Measurements from ENCODE around the gene AEBP1.

Gene AEBP1

GRCh38 chr7:44136731-44137130, 32.6 kb downstream of the AEBP1 start:
- TF ChIP-seq MAX (IDR thresholded peaks at IDR 0.05; ENCODE audit: low read depth, low read length) (no peak), POLR2A (IDR thresholded peaks at IDR 0.05; ENCODE audit: extremely low read depth, insufficient read length) (no peak), MYC (IDR thresholded peaks at IDR 0.05; ENCODE audit: low read depth, low read length) (no peak), CTCF (IDR thresholded peaks at IDR 0.05; ENCODE audit: low read depth, low read length) (no peak)
- H3K4me3 ChIP-seq (ENCODE audit: low read depth, low read length), result no peak overlapping the region
- DNase-seq (ENCODE audit: low read depth), result no peak

DNA sequence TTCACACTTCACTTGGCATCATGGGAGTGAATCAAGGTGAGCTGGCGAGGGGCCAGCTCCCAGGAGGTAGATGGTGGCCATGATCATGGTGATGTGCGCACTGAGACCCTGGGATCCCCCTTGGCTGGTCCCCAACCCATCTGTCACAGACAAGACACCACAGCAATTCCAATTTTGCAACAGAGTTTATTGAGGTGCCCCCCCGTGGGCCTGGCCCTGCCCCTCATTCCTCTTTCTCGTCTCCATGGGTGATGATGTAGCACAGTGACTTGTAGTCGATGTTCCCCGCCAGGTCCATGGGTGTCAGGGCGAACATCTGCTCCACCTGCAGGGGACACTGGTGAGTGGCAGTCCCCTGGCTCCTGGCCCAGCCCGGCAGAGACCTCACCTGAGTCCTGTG, 34.6 kb downstream of the AEBP1 start:
- DNase-seq (ENCODE audit: low read depth), result no peak
- H3K4me3 ChIP-seq (ENCODE audit: low read depth, low read length), result no peak overlapping the region
- TF ChIP-seq POLR2A (IDR thresholded peaks at IDR 0.05; ENCODE audit: extremely low read depth, insufficient read length) (no peak), CTCF (IDR thresholded peaks at IDR 0.05; ENCODE audit: low read depth, low read length) (no peak), MYC (IDR thresholded peaks at IDR 0.05; ENCODE audit: low read depth, low read length) (no peak)

DNA sequence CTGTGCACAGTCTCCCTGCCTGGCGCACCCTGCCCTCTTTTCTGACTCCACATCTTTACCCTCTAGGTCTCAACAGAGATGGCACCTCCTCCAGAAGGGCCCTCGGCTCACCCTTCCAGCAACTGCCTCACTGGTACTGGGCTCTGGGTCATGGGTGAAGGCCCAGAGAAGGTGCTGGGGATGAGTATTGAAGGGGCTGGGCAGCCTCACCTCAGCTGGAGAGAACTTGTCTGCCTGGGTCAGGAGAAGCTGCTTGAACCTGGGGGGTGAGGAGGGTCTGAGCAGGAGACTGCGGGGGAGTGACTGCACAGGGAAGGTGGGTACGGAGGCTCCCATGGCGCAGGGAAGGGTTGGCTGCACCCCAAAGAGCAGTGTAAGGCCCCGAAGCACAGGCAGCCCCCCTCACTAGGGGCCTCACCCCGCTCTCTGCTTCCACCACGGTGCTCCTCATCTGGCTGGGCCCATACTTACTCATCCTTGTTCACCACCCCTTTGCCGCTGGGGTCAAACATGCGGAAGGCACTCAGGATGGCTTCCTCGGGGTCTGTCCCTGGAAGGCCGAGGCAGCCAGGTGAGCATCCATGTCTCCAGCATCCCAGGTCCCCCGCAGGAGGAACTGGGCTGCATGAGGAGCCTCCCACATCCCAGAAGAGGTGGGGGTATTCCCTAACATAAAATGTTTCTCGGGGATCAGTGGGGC, 35.3 kb downstream of the AEBP1 start:
- DNase-seq (ENCODE audit: low read depth), result no peak
- no peak for TF ChIP-seq POLR2A (IDR thresholded peaks at IDR 0.05; ENCODE audit: extremely low read depth, insufficient read length)
- H3K4me3 ChIP-seq (ENCODE audit: low read depth, low read length), result no peak overlapping the region

- no peak overlapping the region for H3K4me3 ChIP-seq (ENCODE audit: low read depth, low read length)
- no peak for DNase-seq (ENCODE audit: low read depth)
- TF ChIP-seq MAX (IDR thresholded peaks at IDR 0.05; ENCODE audit: low read depth, low read length), result no peak
These were observed 36.2 kb downstream of the AEBP1 start for GRCh38 chr7:44140341-44140740.

- TF ChIP-seq CTCF (IDR thresholded peaks at IDR 0.05; ENCODE audit: low read depth, low read length) (no peak), POLR2A (IDR thresholded peaks at IDR 0.05; ENCODE audit: extremely low read depth, insufficient read length) (no peak), MAX (IDR thresholded peaks at IDR 0.05; ENCODE audit: low read depth, low read length) (no peak), MYC (IDR thresholded peaks at IDR 0.05; ENCODE audit: low read depth, low read length) (no peak)
- DNase-seq (ENCODE audit: low read depth), result no peak
- H3K4me3 ChIP-seq (ENCODE audit: low read depth, low read length), result no peak within 1 kb of the TSS
These were observed 37.2 kb downstream of the AEBP1 start, which contains the start of gene MYL7 for GRCh38 chr7:44141221-44141850. MYL7 (minus strand) TSS chr7:44141332; CDS start chr7:44141305, 27 bp downstream.

DNA sequence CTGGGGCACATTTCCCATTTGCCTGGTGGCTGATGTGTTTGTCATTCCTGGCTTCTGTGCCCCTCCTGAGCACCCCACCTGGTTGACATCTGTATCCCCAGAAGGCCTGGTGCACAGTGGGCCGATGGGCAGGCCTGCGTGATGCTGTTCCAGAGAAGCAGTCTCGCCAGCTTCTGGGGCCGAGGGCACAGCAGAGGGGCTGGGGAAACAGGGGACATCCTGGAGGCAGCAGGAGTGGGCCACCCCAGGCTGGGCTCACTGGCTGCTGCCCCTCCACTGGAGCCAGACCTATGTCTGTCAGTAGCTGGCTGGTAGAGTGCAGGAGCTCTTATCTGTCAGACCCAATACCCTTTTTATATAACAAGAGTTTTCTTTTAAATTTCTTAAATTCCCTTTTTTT, 37.9 kb downstream of the AEBP1 start:
- no peak for DNase-seq (ENCODE audit: low read depth)
- H3K4me3 ChIP-seq (ENCODE audit: low read depth, low read length), result no peak overlapping the region
- no peak for TF ChIP-seq MAX (IDR thresholded peaks at IDR 0.05; ENCODE audit: low read depth, low read length)
- no peak for TF ChIP-seq POLR2A (IDR thresholded peaks at IDR 0.05; ENCODE audit: extremely low read depth, insufficient read length)
- TF ChIP-seq CTCF (IDR thresholded peaks at IDR 0.05; ENCODE audit: low read depth, low read length), result no peak
- no peak for TF ChIP-seq MYC (IDR thresholded peaks at IDR 0.05; ENCODE audit: low read depth, low read length)
